ENCODE measurements around the gene FUNDC1.

The FUNDC1 gene

GRCh38 chrX:44482575-44482974 is 60.1 kb downstream of the FUNDC1 start:
- in situ Hi-C loops (cut with MboI; ENCODE audit: low sequenced_read_pairs): no loop called here

DNA sequence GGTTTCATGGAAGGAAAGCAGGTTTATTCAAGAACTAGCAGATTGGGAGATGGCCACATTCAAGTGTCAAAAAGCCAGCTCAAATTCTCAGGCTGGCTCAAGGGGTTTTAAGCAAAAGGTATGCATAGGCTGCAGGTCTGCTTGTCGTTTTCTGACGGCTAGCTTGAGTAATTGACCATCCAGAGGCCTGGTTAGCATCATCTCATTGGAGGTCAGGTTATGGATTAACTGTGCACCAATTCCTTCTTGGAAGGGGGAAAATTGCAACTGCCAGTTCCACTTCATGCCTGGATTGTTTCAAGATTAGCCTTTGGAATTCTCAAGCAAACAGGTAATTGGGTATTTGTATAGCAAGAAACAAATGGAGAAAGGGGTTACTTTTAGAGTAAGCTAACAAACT is 62.1 kb downstream of the FUNDC1 start:
- in situ Hi-C loops (cut with MboI; ENCODE audit: low sequenced_read_pairs): no loop called here

DNA sequence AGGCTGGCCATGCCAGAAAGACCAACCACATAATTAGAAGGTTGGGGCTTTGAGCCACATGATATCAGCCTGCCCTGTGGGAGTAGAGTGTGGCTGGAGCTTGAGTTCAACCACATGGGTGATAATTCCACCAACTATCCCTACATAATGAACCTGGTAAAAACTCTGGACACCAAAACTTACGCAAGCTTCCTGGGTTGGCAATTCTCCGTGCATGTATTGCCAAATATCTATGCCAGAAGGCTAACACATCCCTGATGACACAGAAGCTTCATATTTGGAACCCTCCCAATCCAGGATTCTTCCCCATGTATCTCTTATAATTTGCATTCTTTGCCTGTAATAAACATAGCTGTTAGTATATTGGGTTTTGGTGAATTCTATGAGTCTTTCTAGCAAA is 68.2 kb downstream of the FUNDC1 start:
- in situ Hi-C loops (cut with MboI; ENCODE audit: low sequenced_read_pairs): no loop called here

Measured in hTERT RPE-1 (cell line).